ENCODE results near the gene CPSF7.

Gene CPSF7

GRCh38 chr11:61375761-61376108 lies 54.0 kb downstream of the CPSF7 start:
- H3K18ac ChIP-seq (ENCODE audit: low read length): no peak overlapping the region
- WGBS (ENCODE audit: extremely low coverage, insufficient coverage, insufficient read length): no CpG with 5 or more reads among the region's 6 CpGs

DNA sequence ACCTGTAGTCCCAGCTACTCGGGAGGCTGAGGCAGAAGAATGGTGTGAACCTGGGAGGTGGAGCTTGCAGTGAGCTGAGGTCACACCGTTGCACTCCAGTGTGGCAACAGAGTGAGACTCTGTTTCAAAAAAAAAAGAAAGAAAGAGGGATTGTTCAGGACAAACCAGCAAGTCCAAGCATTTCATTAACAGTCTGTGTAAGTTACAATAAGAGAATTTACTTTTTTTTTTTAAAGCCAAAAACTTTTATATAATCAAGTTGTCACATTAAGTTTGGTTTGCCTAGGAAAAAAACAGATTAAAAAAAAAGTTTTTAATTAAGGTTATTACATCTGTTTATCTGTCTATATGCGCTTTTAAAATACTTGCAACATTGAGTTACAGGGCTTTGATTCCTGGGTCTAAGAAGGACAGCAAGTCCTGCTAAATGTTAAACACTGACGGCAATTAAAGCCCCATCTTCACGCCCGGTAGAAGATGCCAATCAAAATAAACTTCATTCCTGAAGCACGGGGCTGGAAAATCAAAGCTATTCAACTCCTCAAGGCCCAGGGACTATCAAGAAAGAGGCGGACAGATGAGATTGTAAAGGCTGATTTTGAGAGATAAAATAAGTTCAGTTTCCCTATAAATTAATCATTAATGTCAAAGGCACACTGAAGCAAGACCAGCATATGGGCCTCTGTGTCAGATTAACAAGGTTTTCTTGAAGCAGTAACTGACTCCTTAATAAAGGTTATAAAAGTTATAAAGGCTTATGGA lies 56.9 kb downstream of the CPSF7 start:
- no peak overlapping the region for H2BK120ac ChIP-seq (ENCODE audit: insufficient read depth, low read length, poor library complexity)
- H3K36me3 ChIP-seq (ENCODE audit: control insufficient read depth in 1 of 2, insufficient read depth in 2 of 2, low read length in 2 of 2): peaks cover 22 to 26% of the 10 kb centered on the region in 2 experiments
- no peak for DNase-seq
- H4K12ac ChIP-seq (ENCODE audit: low read depth, low read length): no peak overlapping the region
- no peak overlapping the region for H3K4me2 ChIP-seq (ENCODE audit: low read length)
- no peaks in the 10 kb centered on the region for H3K79me1 ChIP-seq (ENCODE audit: low read length)
- H2AFZ ChIP-seq (ENCODE audit: insufficient read depth, low read length, poor library complexity): no peak overlapping the region
- H2BK5ac ChIP-seq (ENCODE audit: low read depth, low read length, poor library complexity): no peak overlapping the region
- no CpG with 5 or more reads among the region's 8 CpGs for WGBS (ENCODE audit: extremely low coverage, insufficient coverage, insufficient read length)
- H3K18ac ChIP-seq (ENCODE audit: low read length): no peak overlapping the region
- H3K4ac ChIP-seq (ENCODE audit: low read depth, low read length): no peak overlapping the region
- H3K14ac ChIP-seq (ENCODE audit: low read length): no peak overlapping the region
- H3K9me3 ChIP-seq (ENCODE audit: insufficient read depth, low read depth, low read length): peaks cover 6% of the 10 kb centered on the region
- H2AK5ac ChIP-seq (ENCODE audit: low read length): no peak overlapping the region
- H2BK12ac ChIP-seq (ENCODE audit: low read length): no peak overlapping the region
- no peaks in the 10 kb centered on the region for H3K27me3 ChIP-seq (ENCODE audit: insufficient read depth, low read length)
- H3K9ac ChIP-seq (ENCODE audit: low read length): no peak overlapping the region
- no peaks in the 10 kb centered on the region for H3K79me2 ChIP-seq (ENCODE audit: control insufficient read depth, insufficient read depth, low read length, poor library complexity)
- H4K91ac ChIP-seq (ENCODE audit: low read depth, low read length): no peak overlapping the region
- H3K23ac ChIP-seq (ENCODE audit: low read length): no peak overlapping the region
- no peak overlapping the region for H3K4me3 ChIP-seq (ENCODE audit: low read depth, low read length)
- peaks cover 0 to 9% of the 10 kb centered on the region in 2 experiments for H3K4me1 ChIP-seq (ENCODE audit: control insufficient read depth in 1 of 2, insufficient read depth in 2 of 2, low read length in 2 of 2)
- H4K8ac ChIP-seq (ENCODE audit: low read depth, low read length): no peak overlapping the region
- H3K27ac ChIP-seq (ENCODE audit: low read depth, low read length): no peak overlapping the region

More at GRCh38 chr11:61375761-61376108, 54.0 kb downstream of the CPSF7 start:
- Histone ChIP-seq H3K9ac (ENCODE audit: low read length) (no peak overlapping the region), H4K91ac (ENCODE audit: low read depth, low read length) (no peak overlapping the region), H3K79me2 (ENCODE audit: control insufficient read depth, insufficient read depth, low read length, poor library complexity) (no peaks in the 10 kb centered on the region), H3K9me3 (ENCODE audit: insufficient read depth, low read depth, low read length) (peaks cover 5% of the 10 kb centered on the region), H4K8ac (ENCODE audit: low read depth, low read length) (no peak overlapping the region), H3K79me1 (ENCODE audit: low read length) (no peaks in the 10 kb centered on the region), H2BK5ac (ENCODE audit: low read depth, low read length, poor library complexity) (no peak overlapping the region), H3K4ac (ENCODE audit: low read depth, low read length) (no peak overlapping the region), H2AK5ac (ENCODE audit: low read length) (no peak overlapping the region), H3K4me1 (ENCODE audit: control insufficient read depth in 1 of 2, insufficient read depth in 2 of 2, low read length in 2 of 2) (peaks cover 0 to 12% of the 10 kb centered on the region in 2 experiments), H2BK12ac (ENCODE audit: low read length) (no peak overlapping the region), H3K14ac (ENCODE audit: low read length) (no peak overlapping the region), H3K4me3 (ENCODE audit: low read depth, low read length) (no peak overlapping the region), H3K4me2 (ENCODE audit: low read length) (no peak overlapping the region), H2AFZ (ENCODE audit: insufficient read depth, low read length, poor library complexity) (no peak overlapping the region), H3K23ac (ENCODE audit: low read length) (no peak overlapping the region), H3K27me3 (ENCODE audit: insufficient read depth, low read length) (no peaks in the 10 kb centered on the region), H3K36me3 (ENCODE audit: control insufficient read depth in 1 of 2, insufficient read depth in 2 of 2, low read length in 2 of 2) (peaks cover 2 to 12% of the 10 kb centered on the region in 2 experiments), H2BK120ac (ENCODE audit: insufficient read depth, low read length, poor library complexity) (no peak overlapping the region), H4K12ac (ENCODE audit: low read depth, low read length) (no peak overlapping the region), H3K27ac (ENCODE audit: low read depth, low read length) (no peak overlapping the region)
- DNase-seq: peak; percentile 41 to 52

GRCh38 chr11:61370349-61371005 lies 59.3 kb downstream of the CPSF7 start:
- H3K18ac ChIP-seq (ENCODE audit: low read length): no peak overlapping the region
- H4K91ac ChIP-seq (ENCODE audit: low read depth, low read length): no peak overlapping the region
- no peak overlapping the region for H2BK5ac ChIP-seq (ENCODE audit: low read depth, low read length, poor library complexity)
- no peak overlapping the region for H3K4ac ChIP-seq (ENCODE audit: low read depth, low read length)
- peaks cover 36 to 39% of the 10 kb centered on the region in 2 experiments for H3K36me3 ChIP-seq (ENCODE audit: control insufficient read depth in 1 of 2, insufficient read depth in 2 of 2, low read length in 2 of 2)
- no peak overlapping the region for H3K27ac ChIP-seq (ENCODE audit: low read depth, low read length)
- H3K9me3 ChIP-seq (ENCODE audit: insufficient read depth, low read depth, low read length): peaks cover 6% of the 10 kb centered on the region
- no peak overlapping the region for H2BK12ac ChIP-seq (ENCODE audit: low read length)
- WGBS (ENCODE audit: extremely low coverage, insufficient coverage, insufficient read length): no CpG with 5 or more reads among the region's 8 CpGs
- H3K23ac ChIP-seq (ENCODE audit: low read length): no peak overlapping the region
- no peak overlapping the region for H2AFZ ChIP-seq (ENCODE audit: insufficient read depth, low read length, poor library complexity)
- DNase-seq: no peak
- H3K4me3 ChIP-seq (ENCODE audit: low read depth, low read length): no peak overlapping the region
- no peak overlapping the region for H4K8ac ChIP-seq (ENCODE audit: low read depth, low read length)
- H2AK5ac ChIP-seq (ENCODE audit: low read length): no peak overlapping the region
- no peak overlapping the region for H4K12ac ChIP-seq (ENCODE audit: low read depth, low read length)
- no peak overlapping the region for H3K9ac ChIP-seq (ENCODE audit: low read length)
- H3K79me1 ChIP-seq (ENCODE audit: low read length): no peaks in the 10 kb centered on the region
- no peak overlapping the region for H3K4me2 ChIP-seq (ENCODE audit: low read length)
- H3K4me1 ChIP-seq (ENCODE audit: control insufficient read depth in 1 of 2, insufficient read depth in 2 of 2, low read length in 2 of 2): peaks cover 0 to 5% of the 10 kb centered on the region in 2 experiments
- no peaks in the 10 kb centered on the region for H3K79me2 ChIP-seq (ENCODE audit: control insufficient read depth, insufficient read depth, low read length, poor library complexity)
- no peak overlapping the region for H3K14ac ChIP-seq (ENCODE audit: low read length)
- H2BK120ac ChIP-seq (ENCODE audit: insufficient read depth, low read length, poor library complexity): no peak overlapping the region
- H3K27me3 ChIP-seq (ENCODE audit: insufficient read depth, low read length): no peaks in the 10 kb centered on the region

DNA sequence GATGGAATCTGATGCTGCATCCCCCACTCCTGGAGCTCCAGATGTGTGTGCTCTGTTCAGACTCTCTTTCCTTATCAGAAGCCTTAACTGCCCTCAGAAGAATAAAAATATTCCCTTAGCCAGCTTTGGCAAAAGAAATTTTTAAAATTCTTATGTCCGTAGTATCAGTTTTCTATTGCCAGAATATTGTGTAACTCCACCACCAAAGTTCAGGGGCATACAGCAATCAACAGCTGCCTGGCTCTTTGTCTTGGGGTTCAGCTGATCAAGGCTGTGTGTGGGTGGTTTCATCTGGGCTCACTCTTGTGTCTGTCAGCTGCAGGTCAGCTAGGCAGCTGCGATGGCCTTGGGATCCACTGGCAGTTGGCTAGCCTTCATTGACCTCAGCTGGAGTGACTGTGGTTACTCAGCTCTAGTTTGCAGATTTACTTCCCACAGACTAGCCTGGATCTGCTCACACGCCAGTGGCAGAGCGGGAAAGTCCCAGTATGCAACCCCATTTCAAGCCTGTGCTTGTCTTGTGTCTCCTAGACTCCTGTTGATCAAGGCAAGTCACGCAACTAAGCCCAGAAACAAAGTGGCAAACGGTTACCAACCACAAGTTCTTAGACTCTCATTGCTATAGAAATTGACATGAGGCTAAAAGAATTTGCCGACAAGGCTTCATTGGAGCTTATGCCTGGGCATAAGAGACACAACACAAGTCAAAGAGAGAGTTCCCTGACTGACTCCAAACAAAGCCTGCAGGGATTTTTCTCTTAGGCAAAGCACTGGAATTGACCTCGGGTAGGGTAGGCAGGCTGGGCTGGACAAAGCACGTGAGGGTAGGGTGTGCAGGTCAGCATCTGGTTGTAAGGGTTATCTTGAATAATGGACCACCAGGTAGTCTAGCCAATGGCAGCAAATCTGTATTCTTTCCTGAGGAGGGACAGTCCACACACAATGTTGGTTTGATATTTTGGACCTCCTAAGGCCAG lies 60.1 kb downstream of the CPSF7 start:
- Histone ChIP-seq H2AFZ (ENCODE audit: insufficient read depth, low read length, poor library complexity) (no peak overlapping the region), H2BK5ac (ENCODE audit: low read depth, low read length, poor library complexity) (no peak overlapping the region), H3K9me3 (ENCODE audit: insufficient read depth, low read depth, low read length) (peaks cover 6% of the 10 kb centered on the region), H3K4me2 (ENCODE audit: low read length) (no peak overlapping the region), H4K91ac (ENCODE audit: low read depth, low read length) (no peak overlapping the region), H3K27me3 (ENCODE audit: insufficient read depth, low read length) (no peaks in the 10 kb centered on the region), H3K79me2 (ENCODE audit: control insufficient read depth, insufficient read depth, low read length, poor library complexity) (no peaks in the 10 kb centered on the region), H3K4me1 (ENCODE audit: control insufficient read depth in 1 of 2, insufficient read depth in 2 of 2, low read length in 2 of 2) (peaks cover 0 to 5% of the 10 kb centered on the region in 2 experiments), H2BK120ac (ENCODE audit: insufficient read depth, low read length, poor library complexity) (no peak overlapping the region), H3K23ac (ENCODE audit: low read length) (no peak overlapping the region), H4K8ac (ENCODE audit: low read depth, low read length) (no peak overlapping the region), H2BK12ac (ENCODE audit: low read length) (no peak overlapping the region), H3K9ac (ENCODE audit: low read length) (no peak overlapping the region), H3K18ac (ENCODE audit: low read length) (no peak overlapping the region), H2AK5ac (ENCODE audit: low read length) (no peak overlapping the region), H3K4me3 (ENCODE audit: low read depth, low read length) (no peak overlapping the region), H3K36me3 (ENCODE audit: control insufficient read depth in 1 of 2, insufficient read depth in 2 of 2, low read length in 2 of 2) (peaks cover 37 to 42% of the 10 kb centered on the region in 2 experiments), H3K14ac (ENCODE audit: low read length) (no peak overlapping the region), H3K27ac (ENCODE audit: low read depth, low read length) (no peak overlapping the region), H3K4ac (ENCODE audit: low read depth, low read length) (no peak overlapping the region), H4K12ac (ENCODE audit: low read depth, low read length) (no peak overlapping the region), H3K79me1 (ENCODE audit: low read length) (no peaks in the 10 kb centered on the region)
- DNase-seq: peak in 1 of 2 donors; percentile 43
- WGBS (ENCODE audit: extremely low coverage, insufficient coverage, insufficient read length): no CpG with 5 or more reads among the region's 9 CpGs

Measured in trophoblast cell (in vitro differentiated cells and primary cell).